Neural progenitor cell (in vitro differentiated cells): ENCODE results near the gene RAB9A.
"Not testable (repeated sequence)": the region's sequence is repeated elsewhere in the genome, so short reads cannot be mapped to it uniquely, and the experiment has no call there.

Experiments used
- EZH2phosphoT487 ChIP-seq: fragments of 200-600 bp; sonication (generic); IDR thresholded peaks from 2 replicates; pipeline ENCODE4 v1.6.1; 2017; ENCODE audit warnings: antibody characterized with exemption
- TF ChIP-seq, protein P1 (sequence below): fragments of 200-600 bp; sonication (generic); IDR thresholded peaks from 2 replicates; pipeline ENCODE4 v1.5.1; 2017; ENCODE audit warnings: antibody characterized with exemption, mild to moderate bottlenecking

GRCh38 chrX:13669755-13670154 lies 19.2 kb upstream of the RAB9A start:
- TF ChIP-seq, protein P1, sequence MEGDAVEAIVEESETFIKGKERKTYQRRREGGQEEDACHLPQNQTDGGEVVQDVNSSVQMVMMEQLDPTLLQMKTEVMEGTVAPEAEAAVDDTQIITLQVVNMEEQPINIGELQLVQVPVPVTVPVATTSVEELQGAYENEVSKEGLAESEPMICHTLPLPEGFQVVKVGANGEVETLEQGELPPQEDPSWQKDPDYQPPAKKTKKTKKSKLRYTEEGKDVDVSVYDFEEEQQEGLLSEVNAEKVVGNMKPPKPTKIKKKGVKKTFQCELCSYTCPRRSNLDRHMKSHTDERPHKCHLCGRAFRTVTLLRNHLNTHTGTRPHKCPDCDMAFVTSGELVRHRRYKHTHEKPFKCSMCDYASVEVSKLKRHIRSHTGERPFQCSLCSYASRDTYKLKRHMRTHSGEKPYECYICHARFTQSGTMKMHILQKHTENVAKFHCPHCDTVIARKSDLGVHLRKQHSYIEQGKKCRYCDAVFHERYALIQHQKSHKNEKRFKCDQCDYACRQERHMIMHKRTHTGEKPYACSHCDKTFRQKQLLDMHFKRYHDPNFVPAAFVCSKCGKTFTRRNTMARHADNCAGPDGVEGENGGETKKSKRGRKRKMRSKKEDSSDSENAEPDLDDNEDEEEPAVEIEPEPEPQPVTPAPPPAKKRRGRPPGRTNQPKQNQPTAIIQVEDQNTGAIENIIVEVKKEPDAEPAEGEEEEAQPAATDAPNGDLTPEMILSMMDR = not testable (repeated sequence)
- not testable (repeated sequence) for TF ChIP-seq EZH2phosphoT487
